HFFc6 (cell line): ENCODE data around the gene BTBD17. TPM values are rescaled to one million over a fixed set of nuclear protein-coding genes. Genes with fewer than 3 reads are reported as not detected.

Experiments
- DNase-seq: peaks from one replicate; pipeline ENCODE4 v3.0.0-alpha.2; 2018
- H3K27ac Mint-ChIP-seq: 2 replicates; pipeline ENCODE4 v1.8.0; 2020; ENCODE audit warnings: mild to moderate bottlenecking, mixed read lengths
- H3K27me3 Mint-ChIP-seq: 2 replicates; pipeline ENCODE4 v1.8.0; 2021; ENCODE audit warnings: mild to moderate bottlenecking, moderate library complexity, mixed read lengths; ENCODE audit not compliant: insufficient read depth
- H3K36me3 Mint-ChIP-seq: 2 replicates; pipeline ENCODE4 v1.8.0; 2021; ENCODE audit warnings: low read depth, mixed read lengths
- H3K4me1 Mint-ChIP-seq: 2 replicates; pipeline ENCODE4 v1.8.0; 2020; ENCODE audit warnings: low read depth, mixed read lengths
- H3K4me3 Mint-ChIP-seq: 2 replicates; pipeline ENCODE4 v1.8.0; 2020; ENCODE audit warnings: mild to moderate bottlenecking, moderate library complexity, mixed read lengths
- H3K9me3 Mint-ChIP-seq: 2 replicates; pipeline ENCODE4 v1.8.0; 2020; ENCODE audit warnings: mild to moderate bottlenecking, mixed read lengths
- total RNA-seq, 6 experiments: library from RNA; stranded (reverse); fragmentation: NEBNext Ultra II Directional; extraction: Animal tissue kit (Norgen Biotek cat#: 25700); gene quantifications; 2 replicates in 1 of 6; 3 replicates in 5 of 6; pipeline ENCODE4 v1.2.3, GENCODE V29; 2021
- TF ChIP-seq, protein P1 (sequence below): fragments of 200-600 bp; sonication (generic); IDR thresholded peaks from 2 replicates; pipeline ENCODE4 v1.5.0; 2021; ENCODE audit warnings: antibody characterized with exemption, mild to moderate bottlenecking

Gene BTBD17
- total RNA-seq, 6 experiments from 2014 or later, result not detected

DNA sequence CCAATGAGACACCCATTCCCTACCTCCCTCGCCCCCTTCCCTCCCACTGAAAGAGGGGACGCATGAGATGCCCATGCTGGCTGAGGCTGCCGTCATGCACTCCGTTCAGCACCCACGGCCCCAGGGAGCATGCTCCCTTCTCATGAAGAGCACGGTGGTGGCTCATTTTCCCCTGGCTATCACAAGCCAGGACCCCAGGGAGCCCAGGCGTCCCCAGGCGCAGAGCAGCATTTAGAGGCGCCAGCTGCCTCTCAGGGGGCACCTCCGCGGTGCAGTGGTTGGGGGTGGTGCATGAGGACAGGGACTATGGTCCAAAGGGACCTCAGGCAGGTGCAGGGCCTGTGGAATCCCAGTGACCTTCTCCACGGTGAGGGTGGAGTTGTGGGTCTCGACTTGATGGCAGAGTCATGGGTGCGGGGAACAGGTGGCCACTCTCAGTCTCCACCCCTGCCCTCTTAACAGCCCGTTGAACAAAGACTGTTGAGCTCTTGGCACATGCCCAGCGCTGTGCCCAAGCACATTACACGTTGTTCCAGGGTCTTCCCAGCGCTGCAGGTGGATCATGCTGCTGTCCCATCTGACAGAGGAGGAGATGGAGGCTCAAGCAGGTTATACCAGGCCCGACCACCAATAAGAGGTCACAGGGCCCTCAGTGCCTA is 22.0 kb downstream of the BTBD17 start:
- Mint-ChIP-seq H3K27me3 (peaks cover 4% of the 10 kb centered on the region; the same call in 1 of the 2 replicates), H3K4me1 (no peaks in the 10 kb centered on the region), H3K9me3 (peaks cover 33% of the 10 kb centered on the region), H3K36me3 (no peaks in the 10 kb centered on the region), H3K4me3 (no peak overlapping the region), H3K27ac (no peak overlapping the region)
- TF ChIP-seq, protein P1, sequence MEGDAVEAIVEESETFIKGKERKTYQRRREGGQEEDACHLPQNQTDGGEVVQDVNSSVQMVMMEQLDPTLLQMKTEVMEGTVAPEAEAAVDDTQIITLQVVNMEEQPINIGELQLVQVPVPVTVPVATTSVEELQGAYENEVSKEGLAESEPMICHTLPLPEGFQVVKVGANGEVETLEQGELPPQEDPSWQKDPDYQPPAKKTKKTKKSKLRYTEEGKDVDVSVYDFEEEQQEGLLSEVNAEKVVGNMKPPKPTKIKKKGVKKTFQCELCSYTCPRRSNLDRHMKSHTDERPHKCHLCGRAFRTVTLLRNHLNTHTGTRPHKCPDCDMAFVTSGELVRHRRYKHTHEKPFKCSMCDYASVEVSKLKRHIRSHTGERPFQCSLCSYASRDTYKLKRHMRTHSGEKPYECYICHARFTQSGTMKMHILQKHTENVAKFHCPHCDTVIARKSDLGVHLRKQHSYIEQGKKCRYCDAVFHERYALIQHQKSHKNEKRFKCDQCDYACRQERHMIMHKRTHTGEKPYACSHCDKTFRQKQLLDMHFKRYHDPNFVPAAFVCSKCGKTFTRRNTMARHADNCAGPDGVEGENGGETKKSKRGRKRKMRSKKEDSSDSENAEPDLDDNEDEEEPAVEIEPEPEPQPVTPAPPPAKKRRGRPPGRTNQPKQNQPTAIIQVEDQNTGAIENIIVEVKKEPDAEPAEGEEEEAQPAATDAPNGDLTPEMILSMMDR, result no peak
- DNase-seq, result no peak

DNA sequence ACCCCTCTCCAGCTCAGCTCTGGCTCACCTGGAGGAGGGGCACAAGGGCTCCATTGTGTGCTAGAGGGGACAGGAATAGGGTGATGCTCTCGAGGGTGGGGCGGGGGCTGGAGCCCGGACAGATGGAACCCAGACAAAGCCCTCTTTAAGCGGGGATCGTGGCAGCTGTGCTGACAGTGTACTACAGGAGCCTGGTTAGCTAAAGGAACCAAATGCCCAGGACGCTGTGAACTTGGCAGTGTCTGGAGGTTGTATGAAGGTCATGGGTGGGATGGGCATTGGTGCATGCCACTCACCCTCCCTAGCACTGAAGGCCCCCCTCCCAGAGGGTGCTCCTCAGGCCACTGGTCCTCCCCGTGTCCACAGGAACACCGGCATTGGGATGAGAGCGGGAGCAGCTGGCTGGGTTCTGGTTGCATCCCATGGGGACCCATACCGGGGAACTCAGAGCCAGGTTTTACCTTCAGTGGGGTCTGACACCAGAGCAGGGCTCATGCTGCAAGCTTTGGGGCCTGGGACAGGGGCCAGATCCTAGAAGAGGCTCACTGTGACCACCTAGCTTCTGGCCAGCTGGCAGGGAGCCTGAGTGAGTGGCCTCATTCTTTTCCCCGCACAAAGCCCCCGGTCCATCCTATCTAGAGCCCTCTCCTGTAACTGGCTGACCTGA is 23.7 kb downstream of the BTBD17 start:
- peaks cover 43% of the 10 kb centered on the region for H3K9me3 Mint-ChIP-seq
- no peaks in the 10 kb centered on the region for H3K4me1 Mint-ChIP-seq
- TF ChIP-seq, protein P1, result no peak
- H3K36me3 Mint-ChIP-seq, result no peaks in the 10 kb centered on the region
- no peak for DNase-seq
- no peak overlapping the region for H3K4me3 Mint-ChIP-seq
- peaks cover 4% of the 10 kb centered on the region; the same call in 1 of the 2 replicates for H3K27me3 Mint-ChIP-seq
- no peak overlapping the region for H3K27ac Mint-ChIP-seq

DNA sequence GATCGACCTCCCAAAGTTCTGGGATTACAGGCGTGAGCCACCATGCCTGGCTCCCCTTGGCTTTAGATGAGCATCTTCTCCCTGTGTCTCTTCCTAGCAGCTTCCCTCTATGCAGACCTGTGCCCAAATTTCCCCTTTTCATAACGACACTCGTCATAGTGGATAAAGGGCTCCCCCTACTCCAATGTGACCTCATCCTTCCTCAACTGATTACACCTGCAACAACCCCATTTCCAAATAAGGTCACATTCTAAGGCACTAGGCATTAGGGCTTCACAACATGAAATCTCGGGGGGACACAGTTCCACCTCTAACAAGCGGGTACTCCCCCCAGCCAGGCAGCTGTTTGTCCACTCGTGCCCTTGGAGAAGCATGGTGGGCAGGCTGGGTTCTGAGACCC is 25.4 kb downstream of the BTBD17 start:
- Mint-ChIP-seq H3K4me3 (no peak overlapping the region), H3K27me3 (peaks cover 4% of the 10 kb centered on the region; the same call in 1 of the 2 replicates), H3K36me3 (no peaks in the 10 kb centered on the region), H3K9me3 (peaks cover 43% of the 10 kb centered on the region), H3K27ac (no peak overlapping the region), H3K4me1 (no peaks in the 10 kb centered on the region)
- TF ChIP-seq, protein P1, result no peak
- no peak for DNase-seq

DNA sequence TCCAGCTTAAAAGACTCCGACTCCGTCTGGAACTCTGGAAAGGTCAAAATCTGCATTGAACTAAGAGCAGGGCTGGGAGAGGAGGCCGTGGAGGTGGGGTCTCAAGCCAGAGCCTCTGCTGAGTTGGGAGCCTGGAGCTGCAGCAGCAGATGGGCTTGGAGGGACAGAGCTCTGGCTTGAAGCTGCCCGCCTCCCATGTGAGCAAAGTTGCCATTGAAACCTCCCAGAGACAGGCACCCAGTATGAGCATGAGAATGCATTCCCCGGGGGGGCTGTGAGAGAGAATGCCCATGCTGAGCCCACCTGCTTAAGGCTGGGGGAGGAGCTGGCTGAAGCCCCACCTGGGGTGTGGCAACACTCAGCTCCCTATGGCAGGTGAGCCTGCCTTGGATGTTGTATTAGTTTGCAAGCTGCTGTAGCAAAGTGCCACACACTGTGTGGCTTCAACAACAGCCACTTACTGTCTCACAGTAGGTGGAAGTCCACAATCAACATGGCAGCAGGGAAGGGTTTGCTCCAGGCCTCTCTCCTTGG is 26.1 kb downstream of the BTBD17 start:
- no peaks in the 10 kb centered on the region for H3K4me1 Mint-ChIP-seq
- H3K36me3 Mint-ChIP-seq, result no peaks in the 10 kb centered on the region
- no peak for DNase-seq
- TF ChIP-seq, protein P1, result no peak
- peaks cover 43% of the 10 kb centered on the region for H3K9me3 Mint-ChIP-seq
- H3K27ac Mint-ChIP-seq, result no peak overlapping the region
- H3K27me3 Mint-ChIP-seq, result peaks cover 4% of the 10 kb centered on the region; the same call in 1 of the 2 replicates
- no peak overlapping the region for H3K4me3 Mint-ChIP-seq

DNA sequence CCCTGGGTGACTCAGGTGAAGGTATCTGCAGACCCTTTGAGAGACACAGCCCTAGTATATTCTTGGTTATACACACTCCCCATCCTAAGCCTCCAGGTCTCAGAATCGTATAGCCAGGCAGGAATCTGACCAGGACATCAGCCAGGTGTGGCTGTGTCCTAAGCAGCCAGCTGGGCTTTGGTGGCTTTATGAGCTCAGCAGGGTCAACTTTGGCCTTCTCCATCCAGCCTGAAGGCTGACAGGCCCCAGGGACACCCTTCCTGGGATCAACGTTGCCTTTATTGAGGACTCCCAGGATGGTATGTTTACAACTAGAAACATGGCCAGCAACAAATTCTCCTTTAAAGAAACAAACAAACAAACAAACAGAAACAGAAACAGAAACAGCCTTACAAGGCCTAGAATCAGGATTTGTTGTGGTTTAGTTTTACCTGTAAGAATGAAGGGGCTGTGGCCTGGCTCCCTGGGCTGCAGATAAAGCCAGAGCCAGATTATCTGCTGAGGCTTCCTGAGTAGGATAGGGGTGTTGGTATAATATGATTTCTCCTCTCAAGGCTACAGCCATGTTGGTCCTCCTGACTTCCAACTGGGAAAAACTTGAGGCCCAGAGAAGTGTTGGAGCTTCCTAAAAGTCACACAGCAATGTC is 27.2 kb downstream of the BTBD17 start:
- H3K36me3 Mint-ChIP-seq, result no peaks in the 10 kb centered on the region
- H3K4me3 Mint-ChIP-seq, result no peak overlapping the region
- DNase-seq, result no peak
- no peaks in the 10 kb centered on the region for H3K4me1 Mint-ChIP-seq
- peaks cover 4% of the 10 kb centered on the region; the same call in 1 of the 2 replicates for H3K27me3 Mint-ChIP-seq
- peaks cover 38% of the 10 kb centered on the region for H3K9me3 Mint-ChIP-seq
- TF ChIP-seq, protein P1, result no peak
- no peak overlapping the region for H3K27ac Mint-ChIP-seq
